ENCODE data around the gene GTF2H2C. TPM values are rescaled to one million over a fixed set of nuclear protein-coding genes. Genes with fewer than 3 reads are reported as not detected.

Gene GTF2H2C
- total and polyA plus RNA-seq, 4 donors: 8.7 to 38.4 (median 19.5) TPM

DNA sequence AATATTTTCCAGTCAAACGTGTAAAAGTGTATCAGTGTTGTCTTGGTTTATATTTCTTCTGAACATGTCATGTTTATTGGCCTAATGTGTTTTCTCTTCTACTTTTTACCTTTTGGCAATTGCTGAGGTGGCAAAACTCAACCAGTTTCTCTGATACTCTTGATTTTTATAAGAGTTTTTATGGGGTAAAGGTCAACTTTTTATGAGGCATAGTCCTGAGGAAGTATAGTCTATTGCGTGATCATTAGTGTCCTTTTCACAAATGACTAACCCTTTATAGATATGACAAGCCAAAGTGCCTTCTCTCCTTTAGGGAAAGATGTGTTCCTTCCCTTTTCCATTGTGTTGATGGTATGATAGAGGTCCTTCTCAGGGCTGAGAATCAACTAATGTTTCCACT lies 34.5 kb upstream of the GTF2H2C start (continued):
- TF ChIP-seq, protein P1, sequence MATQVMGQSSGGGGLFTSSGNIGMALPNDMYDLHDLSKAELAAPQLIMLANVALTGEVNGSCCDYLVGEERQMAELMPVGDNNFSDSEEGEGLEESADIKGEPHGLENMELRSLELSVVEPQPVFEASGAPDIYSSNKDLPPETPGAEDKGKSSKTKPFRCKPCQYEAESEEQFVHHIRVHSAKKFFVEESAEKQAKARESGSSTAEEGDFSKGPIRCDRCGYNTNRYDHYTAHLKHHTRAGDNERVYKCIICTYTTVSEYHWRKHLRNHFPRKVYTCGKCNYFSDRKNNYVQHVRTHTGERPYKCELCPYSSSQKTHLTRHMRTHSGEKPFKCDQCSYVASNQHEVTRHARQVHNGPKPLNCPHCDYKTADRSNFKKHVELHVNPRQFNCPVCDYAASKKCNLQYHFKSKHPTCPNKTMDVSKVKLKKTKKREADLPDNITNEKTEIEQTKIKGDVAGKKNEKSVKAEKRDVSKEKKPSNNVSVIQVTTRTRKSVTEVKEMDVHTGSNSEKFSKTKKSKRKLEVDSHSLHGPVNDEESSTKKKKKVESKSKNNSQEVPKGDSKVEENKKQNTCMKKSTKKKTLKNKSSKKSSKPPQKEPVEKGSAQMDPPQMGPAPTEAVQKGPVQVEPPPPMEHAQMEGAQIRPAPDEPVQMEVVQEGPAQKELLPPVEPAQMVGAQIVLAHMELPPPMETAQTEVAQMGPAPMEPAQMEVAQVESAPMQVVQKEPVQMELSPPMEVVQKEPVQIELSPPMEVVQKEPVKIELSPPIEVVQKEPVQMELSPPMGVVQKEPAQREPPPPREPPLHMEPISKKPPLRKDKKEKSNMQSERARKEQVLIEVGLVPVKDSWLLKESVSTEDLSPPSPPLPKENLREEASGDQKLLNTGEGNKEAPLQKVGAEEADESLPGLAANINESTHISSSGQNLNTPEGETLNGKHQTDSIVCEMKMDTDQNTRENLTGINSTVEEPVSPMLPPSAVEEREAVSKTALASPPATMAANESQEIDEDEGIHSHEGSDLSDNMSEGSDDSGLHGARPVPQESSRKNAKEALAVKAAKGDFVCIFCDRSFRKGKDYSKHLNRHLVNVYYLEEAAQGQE (IDR thresholded peaks at IDR 0.05): no peak
- TF ChIP-seq HNF4A (conservative IDR thresholded peaks at IDR 0.05): no peak
- no peak for TF ChIP-seq GABPA (IDR thresholded peaks at IDR 0.05 in 1 of 2, conservative IDR thresholded peaks at IDR 0.05 in 1 of 2)
- TF ChIP-seq FOXA2 (IDR thresholded peaks at IDR 0.05): no peak

DNA sequence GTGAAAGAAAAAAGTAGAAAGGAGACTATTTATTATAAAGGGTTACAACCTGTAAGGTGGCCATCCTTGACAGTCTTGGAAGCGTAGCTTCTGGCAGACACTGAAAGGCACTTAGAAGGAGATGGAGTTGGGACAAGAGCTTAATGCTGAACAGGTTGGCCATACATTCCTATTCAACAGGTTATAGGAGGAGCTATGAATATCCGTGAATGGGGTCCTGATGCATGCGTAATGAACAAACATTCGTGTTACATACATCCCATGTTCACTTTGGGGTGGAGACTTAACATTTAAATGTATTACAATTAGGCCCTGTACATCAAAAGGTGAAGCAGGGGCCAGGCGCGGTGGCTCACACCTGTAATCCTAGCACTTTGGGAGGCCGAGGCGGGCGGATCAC lies 33.3 kb upstream of the GTF2H2C start:
- Histone ChIP-seq H3K9ac (ENCODE audit: low read depth in 1 of 2, low read length in 2 of 2) (no peak overlapping the region), H3K27ac (ENCODE audit: low read depth in 1 of 2, low read length in 2 of 2) (no peak overlapping the region), H3K4me3 (ENCODE audit: low read depth in 1 of 3, low read length in 3 of 3) (no peak overlapping the region), H3K9me3 (ENCODE audit: control insufficient read depth in 4 of 4, low read length in 3 of 4) (no peaks in the 10 kb centered on the region), H3K4me1 (ENCODE audit: control insufficient read depth in 4 of 4, insufficient read depth in 4 of 4, low read length in 3 of 4) (peaks cover 0 to 4% (median 0%) of the 10 kb centered on the region in 4 donors), H3K27me3 (ENCODE audit: control insufficient read depth in 4 of 4, insufficient read depth in 4 of 4, low read length in 3 of 4) (no peaks in the 10 kb centered on the region), H3K36me3 (ENCODE audit: control insufficient read depth in 4 of 4, insufficient read depth in 3 of 4, low read depth in 1 of 4, low read length in 3 of 4) (peaks cover 3 to 17% (median 6%) of the 10 kb centered on the region in 4 donors)
- TF ChIP-seq RAD21 (IDR thresholded peaks at IDR 0.05) (no peak), EGR1 (IDR thresholded peaks at IDR 0.05; ENCODE audit: low read depth in 2 of 2) (no peak)
- TF ChIP-seq, protein P2, sequence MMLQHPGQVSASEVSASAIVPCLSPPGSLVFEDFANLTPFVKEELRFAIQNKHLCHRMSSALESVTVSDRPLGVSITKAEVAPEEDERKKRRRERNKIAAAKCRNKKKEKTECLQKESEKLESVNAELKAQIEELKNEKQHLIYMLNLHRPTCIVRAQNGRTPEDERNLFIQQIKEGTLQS (IDR thresholded peaks at IDR 0.05): no peak
- 94% methylated on average over 9 of the region's 9 CpGs for WGBS
- no peak for DNase-seq (ENCODE audit: low spot score)

DNA sequence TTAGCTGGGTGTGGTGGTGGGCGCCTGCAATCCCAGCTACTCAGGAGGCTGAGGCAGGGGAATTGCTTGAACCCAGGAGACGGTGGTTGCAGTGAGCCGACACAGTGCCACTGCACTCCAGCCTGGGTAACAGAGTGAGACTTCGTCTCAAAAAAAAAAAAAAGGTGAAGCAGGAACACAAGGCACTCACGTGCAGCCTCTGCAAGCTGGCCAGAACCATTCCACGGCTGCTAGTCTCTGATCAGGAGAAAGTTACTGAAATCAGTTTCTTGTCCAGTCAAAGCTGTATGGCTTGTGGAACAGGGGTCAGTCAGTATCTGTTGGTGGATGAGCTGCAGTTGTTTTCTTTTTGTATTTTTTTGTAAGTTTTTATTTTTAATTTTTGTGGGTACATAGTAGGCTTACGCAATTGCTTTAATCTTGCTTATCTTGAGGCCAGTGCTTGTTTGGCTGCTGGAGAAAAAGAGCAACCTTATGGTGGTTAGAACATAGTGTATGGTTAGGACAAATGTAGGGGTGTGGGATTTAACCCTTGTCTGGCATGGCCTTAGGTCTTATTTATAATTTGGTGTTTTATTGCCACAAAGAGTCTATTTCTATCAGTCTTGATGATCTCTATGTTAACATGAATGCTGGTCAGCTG lies 32.7 kb upstream of the GTF2H2C start:
- Histone ChIP-seq H3K36me3 (ENCODE audit: control insufficient read depth in 4 of 4, insufficient read depth in 3 of 4, low read depth in 1 of 4, low read length in 3 of 4) (peaks cover 3 to 12% (median 6%) of the 10 kb centered on the region in 4 donors), H3K27me3 (ENCODE audit: control insufficient read depth in 4 of 4, insufficient read depth in 4 of 4, low read length in 3 of 4) (no peaks in the 10 kb centered on the region), H3K9ac (ENCODE audit: low read depth in 1 of 2, low read length in 2 of 2) (no peak overlapping the region), H3K4me3 (ENCODE audit: low read depth in 1 of 3, low read length in 3 of 3) (no peak overlapping the region), H3K27ac (ENCODE audit: low read depth in 1 of 2, low read length in 2 of 2) (no peak overlapping the region), H3K4me1 (ENCODE audit: control insufficient read depth in 4 of 4, insufficient read depth in 4 of 4, low read length in 3 of 4) (peaks cover 0 to 4% (median 0%) of the 10 kb centered on the region in 4 donors), H3K9me3 (ENCODE audit: control insufficient read depth in 4 of 4, low read length in 3 of 4) (no peaks in the 10 kb centered on the region)
- no peak for DNase-seq (ENCODE audit: low spot score)
- 94% methylated on average over 7 of the region's 7 CpGs for WGBS
- TF ChIP-seq, protein P1 (IDR thresholded peaks at IDR 0.05): no peak
